Endothelial cell of umbilical vein (primary cell): Measurements from ENCODE around the gene RTEL1.

Source experiments
- EZH2 ChIP-seq: IDR thresholded peaks from 2 replicates; pipeline ENCODE4 v1.6.1; 2012; ENCODE audit warnings: borderline replicate concordance, low read depth, mild to moderate bottlenecking, moderate library complexity, low read length, inconsistent platforms; ENCODE audit not compliant: severe bottlenecking
- GATA2 ChIP-seq: IDR thresholded peaks from 2 replicates; pipeline ENCODE4 v1.7.0; 2011; ENCODE audit warnings: low read depth, mild to moderate bottlenecking, moderate library complexity, mixed read lengths, low read length; ENCODE audit not compliant: insufficient read length, insufficient read depth
- JUN ChIP-seq: IDR thresholded peaks from 2 replicates; pipeline ENCODE4 v1.6.1; 2011; ENCODE audit warnings: borderline replicate concordance, low read depth; ENCODE audit not compliant: insufficient read length, insufficient read depth
- MYC ChIP-seq: IDR thresholded peaks from one replicate; pipeline ENCODE4 v1.6.1; 2011; ENCODE audit warnings: mild to moderate bottlenecking, low read depth, low read length
- POLR2A ChIP-seq: IDR thresholded peaks from 2 replicates; pipeline ENCODE4 v1.6.1; 2012; ENCODE audit warnings: low read depth, mild to moderate bottlenecking, control low read depth, low read length
- POLR2AphosphoS5 ChIP-seq: IDR thresholded peaks from 2 replicates; pipeline ENCODE4 v1.6.1; 2012; ENCODE audit warnings: low read depth, mild to moderate bottlenecking, control low read depth, low read length, moderate library complexity; ENCODE audit not compliant: insufficient read depth
- TF ChIP-seq, protein P1 (sequence below), 2 donors: IDR thresholded peaks; 1 replicate in 1 of 2; 2 replicates in 1 of 2; pipeline ENCODE4 v1.5.1; 2011; ENCODE audit warnings: low read length in 2 of 2, mild to moderate bottlenecking in 2 of 2, moderate library complexity in 2 of 2, control low read depth in 1 of 2, inconsistent platforms in 1 of 2, low read depth in 1 of 2; ENCODE audit not compliant: insufficient read depth in 1 of 2; ENCODE audit errors: extremely low read depth in 1 of 2
- TF ChIP-seq, protein P2 (sequence below): IDR thresholded peaks from 2 replicates; pipeline ENCODE4 v1.6.1; 2011; ENCODE audit not compliant: insufficient read depth, insufficient read length

DNA sequence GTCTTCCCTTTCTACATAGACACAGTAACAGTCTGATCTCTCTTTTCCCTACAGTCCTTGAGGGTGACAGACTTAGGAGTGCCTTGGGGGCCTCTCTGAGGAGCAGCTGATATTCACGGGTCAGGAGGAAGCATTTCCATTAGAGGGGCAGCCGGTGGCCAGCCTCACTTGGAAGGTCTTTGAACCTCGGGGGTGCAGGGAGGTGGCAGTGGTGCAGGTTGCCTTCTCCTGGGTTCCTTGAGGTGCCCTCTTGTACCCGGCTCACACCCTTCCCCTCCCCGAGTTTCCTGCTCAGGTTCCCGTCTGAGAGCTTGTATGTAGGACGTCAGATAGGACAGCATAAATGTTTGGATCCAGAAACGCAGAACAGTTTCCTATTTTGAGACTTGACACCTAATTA is 2.5 kb downstream of the RTEL1 start:
- TF ChIP-seq, protein P1, sequence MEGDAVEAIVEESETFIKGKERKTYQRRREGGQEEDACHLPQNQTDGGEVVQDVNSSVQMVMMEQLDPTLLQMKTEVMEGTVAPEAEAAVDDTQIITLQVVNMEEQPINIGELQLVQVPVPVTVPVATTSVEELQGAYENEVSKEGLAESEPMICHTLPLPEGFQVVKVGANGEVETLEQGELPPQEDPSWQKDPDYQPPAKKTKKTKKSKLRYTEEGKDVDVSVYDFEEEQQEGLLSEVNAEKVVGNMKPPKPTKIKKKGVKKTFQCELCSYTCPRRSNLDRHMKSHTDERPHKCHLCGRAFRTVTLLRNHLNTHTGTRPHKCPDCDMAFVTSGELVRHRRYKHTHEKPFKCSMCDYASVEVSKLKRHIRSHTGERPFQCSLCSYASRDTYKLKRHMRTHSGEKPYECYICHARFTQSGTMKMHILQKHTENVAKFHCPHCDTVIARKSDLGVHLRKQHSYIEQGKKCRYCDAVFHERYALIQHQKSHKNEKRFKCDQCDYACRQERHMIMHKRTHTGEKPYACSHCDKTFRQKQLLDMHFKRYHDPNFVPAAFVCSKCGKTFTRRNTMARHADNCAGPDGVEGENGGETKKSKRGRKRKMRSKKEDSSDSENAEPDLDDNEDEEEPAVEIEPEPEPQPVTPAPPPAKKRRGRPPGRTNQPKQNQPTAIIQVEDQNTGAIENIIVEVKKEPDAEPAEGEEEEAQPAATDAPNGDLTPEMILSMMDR (IDR thresholded peaks at IDR 0.05; ENCODE audit: extremely low read depth in 1 of 2, insufficient read depth in 1 of 2, low read depth in 1 of 2, low read length in 2 of 2): no peak
- TF ChIP-seq POLR2AphosphoS5 (no peak), POLR2A (no peak), EZH2 (no peak), MYC (no peak), JUN (no peak), GATA2 (no peak)
- TF ChIP-seq, protein P2, sequence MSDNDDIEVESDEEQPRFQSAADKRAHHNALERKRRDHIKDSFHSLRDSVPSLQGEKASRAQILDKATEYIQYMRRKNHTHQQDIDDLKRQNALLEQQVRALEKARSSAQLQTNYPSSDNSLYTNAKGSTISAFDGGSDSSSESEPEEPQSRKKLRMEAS: no peak
